OCI-LY7 (cell line): Measurements from ENCODE around the gene PNPLA1. TPM values are rescaled to one million over a fixed set of nuclear protein-coding genes. Genes with fewer than 3 reads are reported as not detected.
A peak's percentile ranks its signal among the peaks of the same experiment; 100 is the strongest.

ENCODE experiments used
- Bru-seq: library from RNA; stranded (reverse); fragments of 400-500 nt; gene quantifications from one replicate; lab custom pipeline; 2021; lab: Mats Ljungman, UMichigan
- BruChase-seq, 2 experiments: library from RNA; stranded (reverse); fragments of 400-500 nt; gene quantifications; one replicate each; lab custom pipeline; 2021; lab: Mats Ljungman, UMichigan
- BruUV-seq: library from RNA; stranded (reverse); fragments of 400-500 nt; replicated peaks from 2 replicates; lab custom pipeline; 2021; lab: Mats Ljungman, UMichigan
- CTCF ChIA-PET: fragments of 300-600 bp; sonication (Branson Sonifier 250); formaldehyde crosslinking; loops from one replicate; lab custom pipeline; 2022; ENCODE audit warnings: antibody characterized with exemption; ENCODE audit not compliant: unreplicated experiment; lab: Charles Lee
- POLR2A ChIA-PET: fragments of 300-600 bp; sonication (Branson Sonifier 250); formaldehyde crosslinking; loops from one replicate; lab custom pipeline; 2022; ENCODE audit warnings: antibody characterized with exemption; lab: Charles Lee
- DNase-seq: peaks from one replicate; pipeline ENCODE4 v3.0.0-alpha.2; 2015; ENCODE audit warnings: low spot score
- H2AFZ ChIP-seq: fragments of 200-600 bp; sonication (generic), shearing (Covaris generic); 2 replicates; pipeline ENCODE4 v1.6.1; 2014; ENCODE audit warnings: mild to moderate bottlenecking, antibody characterized with exemption, low read length, moderate library complexity
- H3K27ac ChIP-seq: fragments of 200-600 bp; sonication (generic); 2 replicates; pipeline ENCODE4 v1.5.1; 2014; ENCODE audit warnings: mixed run types, low read depth, mild to moderate bottlenecking, moderate library complexity, low read length, inconsistent platforms; ENCODE audit not compliant: poor library complexity, severe bottlenecking
- H3K36me3 ChIP-seq: fragments of 200-600 bp; sonication (generic); 2 replicates; pipeline ENCODE4 v1.6.1; 2014; ENCODE audit warnings: mild to moderate bottlenecking, antibody characterized with exemption, low read length, moderate library complexity, mixed read lengths; ENCODE audit not compliant: insufficient read depth
- H3K4me1 ChIP-seq: fragments of 200-600 bp; sonication (generic); 2 replicates; pipeline ENCODE4 v1.5.1; 2014; ENCODE audit warnings: mild to moderate bottlenecking, low read length; ENCODE audit not compliant: insufficient read depth, poor library complexity, severe bottlenecking
- H3K4me2 ChIP-seq: fragments of 200-600 bp; sonication (generic); 2 replicates; pipeline ENCODE4 v1.6.1; 2014; ENCODE audit warnings: mild to moderate bottlenecking, low read length
- H3K4me3 ChIP-seq: fragments of 200-600 bp; sonication (generic); 2 replicates; pipeline ENCODE4 v1.5.1; 2014; ENCODE audit warnings: mild to moderate bottlenecking, low read depth, low read length; ENCODE audit not compliant: poor library complexity, severe bottlenecking
- H3K79me2 ChIP-seq: fragments of 200-600 bp; sonication (generic); 2 replicates; pipeline ENCODE4 v1.6.1; 2016; ENCODE audit warnings: low read depth, mild to moderate bottlenecking, low read length, moderate library complexity, mixed read lengths; ENCODE audit not compliant: insufficient read depth
- H3K9me2 ChIP-seq: fragments of 200-600 bp; sonication (generic); 2 replicates; pipeline ENCODE4 v1.6.1; 2016; ENCODE audit warnings: mild to moderate bottlenecking, low read length, mixed read lengths; ENCODE audit not compliant: insufficient read depth
- H3K9me3 ChIP-seq: fragments of 200-600 bp; sonication (generic); 2 replicates; pipeline ENCODE4 v1.6.1; 2014; ENCODE audit warnings: mild to moderate bottlenecking, mixed run types, low read length, mixed read lengths
- H4K20me1 ChIP-seq: fragments of 200-600 bp; sonication (generic); 2 replicates; pipeline ENCODE4 v1.6.1; 2014; ENCODE audit warnings: mild to moderate bottlenecking, antibody characterized with exemption, low read length, moderate library complexity, mixed read lengths; ENCODE audit not compliant: insufficient read depth
- EZH2phosphoT487 ChIP-seq: fragments of 200-600 bp; sonication (generic); IDR thresholded peaks from 2 replicates; pipeline ENCODE4 v1.6.1; 2018; ENCODE audit warnings: low read depth, borderline replicate concordance, mild to moderate bottlenecking, mixed run types, antibody characterized with exemption, low read length, moderate library complexity, mixed read lengths
- intact Hi-C: fragments of 100-400 bp; cut with micrococcal nuclease; formaldehyde crosslinking; loops from one replicate; pipeline ENCODE4 v1.10.0; 2022; ENCODE audit not compliant: unreplicated experiment
- long read RNA-seq: library from polyadenylated mRNA; stranded (forward); transcript quantifications from one replicate; pipeline ENCODE4 v2.0.0, GENCODE V29; 2022
- total RNA-seq, 2 experiments: library from RNA; depleted of rRNA in 1 of 2; stranded (reverse); fragments of >200 nt in 1 of 2; shearing (Covaris generic) in 1 of 2; gene quantifications; 2 replicates each; pipeline ENCODE4 v1.2.3, GENCODE V29; 2014 to 2022
- TF ChIP-seq, protein P1 (sequence below): fragments of 200-600 bp; sonication (generic); conservative IDR thresholded peaks from 2 replicates; pipeline ENCODE4 v1.5.1; 2014; ENCODE audit warnings: mild to moderate bottlenecking, antibody characterized with exemption, low read length, moderate library complexity, mixed read lengths

PNPLA1 gene, protein sequence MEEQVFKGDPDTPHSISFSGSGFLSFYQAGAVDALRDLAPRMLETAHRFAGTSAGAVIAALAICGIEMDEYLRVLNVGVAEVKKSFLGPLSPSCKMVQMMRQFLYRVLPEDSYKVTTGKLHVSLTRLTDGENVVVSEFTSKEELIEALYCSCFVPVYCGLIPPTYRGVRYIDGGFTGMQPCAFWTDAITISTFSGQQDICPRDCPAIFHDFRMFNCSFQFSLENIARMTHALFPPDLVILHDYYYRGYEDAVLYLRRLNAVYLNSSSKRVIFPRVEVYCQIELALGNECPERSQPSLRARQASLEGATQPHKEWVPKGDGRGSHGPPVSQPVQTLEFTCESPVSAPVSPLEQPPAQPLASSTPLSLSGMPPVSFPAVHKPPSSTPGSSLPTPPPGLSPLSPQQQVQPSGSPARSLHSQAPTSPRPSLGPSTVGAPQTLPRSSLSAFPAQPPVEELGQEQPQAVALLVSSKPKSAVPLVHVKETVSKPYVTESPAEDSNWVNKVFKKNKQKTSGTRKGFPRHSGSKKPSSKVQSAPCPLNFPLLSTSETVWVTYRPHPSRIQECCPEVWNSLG
- total RNA-seq (2014; rRNA removed; shearing (Covaris generic)) (not detected in 2 replicates), total RNA-seq (2022) (not detected in 2 replicates), Bru-seq, nascent RNA (percentile 10 among the genes with signal in this experiment), BruChase-seq, experiment 1, labeled RNA remaining after a 6-hour chase (percentile 12 among the genes with signal in this experiment), BruChase-seq, experiment 2, labeled RNA remaining after a 2-hour chase (percentile 16 among the genes with signal in this experiment)
- long read RNA-seq: 0 reads

DNA sequence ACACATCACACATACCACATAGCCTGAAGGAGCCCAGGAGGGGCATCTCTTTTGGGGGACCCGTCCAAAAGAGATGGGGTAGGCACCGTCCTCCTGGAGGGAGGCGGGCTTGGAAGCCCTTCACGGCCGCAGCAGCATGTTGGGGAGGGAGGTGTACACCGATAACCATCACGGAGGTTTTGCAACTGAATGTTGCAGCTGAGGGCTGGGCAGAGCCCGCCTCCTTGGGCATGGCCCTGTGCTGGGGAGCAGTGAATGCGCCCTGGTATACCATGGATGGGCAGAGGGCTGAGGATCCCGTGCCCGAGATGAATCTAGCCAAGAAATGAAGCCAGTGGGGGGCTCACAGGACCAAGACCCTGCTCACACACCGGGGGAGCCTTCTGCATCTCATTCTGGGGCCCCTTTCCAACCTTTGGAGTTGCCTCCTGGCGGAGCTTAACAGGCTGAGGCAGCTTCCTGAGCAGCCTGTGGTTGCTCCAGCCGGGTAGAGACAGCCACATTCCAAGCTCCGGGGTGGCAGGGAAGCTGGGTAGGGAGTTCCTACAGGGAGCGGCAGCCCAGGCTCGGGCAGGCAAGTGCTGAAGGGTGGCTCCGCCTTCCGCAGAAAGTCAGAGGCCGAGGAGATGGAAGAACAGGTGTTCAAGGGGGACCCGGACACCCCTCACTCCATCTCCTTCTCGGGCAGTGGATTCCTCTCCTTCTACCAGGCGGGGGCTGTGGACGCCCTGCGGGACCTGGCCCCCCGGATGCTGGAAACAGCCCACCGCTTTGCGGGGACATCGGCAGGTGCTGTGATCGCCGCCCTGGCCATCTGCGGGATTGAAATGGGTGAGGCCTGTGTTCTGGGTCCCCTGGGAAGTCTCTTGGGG is at the start of gene PNPLA1:
TSS of gene PNPLA1 (plus strand) at position 227 of the 872 bp plus-strand sequence. CDS start at position 627, 400 bp downstream.
- Histone ChIP-seq H3K9me2 (no peaks in the 10 kb centered on the region), H3K27ac (no peak within 1 kb of the TSS), H4K20me1 (no peaks in the 10 kb centered on the region), H3K9me3 (no peaks in the 10 kb centered on the region), H3K79me2 (no peaks in the 10 kb centered on the region), H2AFZ (no peak within 1 kb of the TSS), H3K36me3 (no peaks in the 10 kb centered on the region), H3K4me3 (no peak within 1 kb of the TSS), H3K4me2 (no peak within 1 kb of the TSS), H3K4me1 (no peaks in the 10 kb centered on the region)
- CTCF ChIA-PET: no interaction called here
- BruUV-seq: no TSS peak
- TF ChIP-seq, protein P1, sequence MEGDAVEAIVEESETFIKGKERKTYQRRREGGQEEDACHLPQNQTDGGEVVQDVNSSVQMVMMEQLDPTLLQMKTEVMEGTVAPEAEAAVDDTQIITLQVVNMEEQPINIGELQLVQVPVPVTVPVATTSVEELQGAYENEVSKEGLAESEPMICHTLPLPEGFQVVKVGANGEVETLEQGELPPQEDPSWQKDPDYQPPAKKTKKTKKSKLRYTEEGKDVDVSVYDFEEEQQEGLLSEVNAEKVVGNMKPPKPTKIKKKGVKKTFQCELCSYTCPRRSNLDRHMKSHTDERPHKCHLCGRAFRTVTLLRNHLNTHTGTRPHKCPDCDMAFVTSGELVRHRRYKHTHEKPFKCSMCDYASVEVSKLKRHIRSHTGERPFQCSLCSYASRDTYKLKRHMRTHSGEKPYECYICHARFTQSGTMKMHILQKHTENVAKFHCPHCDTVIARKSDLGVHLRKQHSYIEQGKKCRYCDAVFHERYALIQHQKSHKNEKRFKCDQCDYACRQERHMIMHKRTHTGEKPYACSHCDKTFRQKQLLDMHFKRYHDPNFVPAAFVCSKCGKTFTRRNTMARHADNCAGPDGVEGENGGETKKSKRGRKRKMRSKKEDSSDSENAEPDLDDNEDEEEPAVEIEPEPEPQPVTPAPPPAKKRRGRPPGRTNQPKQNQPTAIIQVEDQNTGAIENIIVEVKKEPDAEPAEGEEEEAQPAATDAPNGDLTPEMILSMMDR: no peak
- no peak for TF ChIP-seq EZH2phosphoT487
- DNase-seq: no peak
- intact Hi-C loops: no loop called here
- POLR2A ChIA-PET: no interaction called here

DNA sequence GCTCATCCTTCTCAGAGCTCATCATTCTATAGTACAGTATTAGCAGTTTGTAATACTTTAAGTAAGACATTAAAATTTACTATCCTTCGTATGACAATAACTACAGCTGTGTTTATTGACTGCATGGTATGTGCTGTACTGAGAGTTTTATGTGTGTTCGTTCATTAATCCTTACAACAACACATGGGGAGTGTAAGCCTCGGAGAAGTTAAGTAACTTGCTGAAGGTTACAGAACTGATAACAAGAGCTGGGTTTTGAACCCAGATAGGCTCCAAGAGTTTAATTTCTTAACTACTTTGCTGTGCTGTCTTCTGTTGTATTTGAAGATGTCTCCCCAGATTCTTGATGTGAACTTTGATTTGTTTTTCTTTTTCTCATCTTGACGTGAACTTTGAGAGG is 49.6 kb upstream of the PNPLA1 start:
- no peak overlapping the region for H3K4me2 ChIP-seq
- no peaks in the 10 kb centered on the region for H3K9me2 ChIP-seq
- no peak overlapping the region for H2AFZ ChIP-seq
- BruUV-seq: no TSS peak
- ChIA-PET POLR2A (interaction anchor here (1.0 kb wide), 1 partner anchor 17 kb away, joined by 3 read pairs; no protein-coding TSS in a partner anchor), CTCF (no interaction called here)
- TF ChIP-seq EZH2phosphoT487: no peak
- TF ChIP-seq, protein P1: no peak
- no peak overlapping the region for H3K27ac ChIP-seq
- no peaks in the 10 kb centered on the region for H4K20me1 ChIP-seq
- no peaks in the 10 kb centered on the region for H3K9me3 ChIP-seq
- H3K4me3 ChIP-seq: no peak overlapping the region
- H3K36me3 ChIP-seq: peaks cover 40% of the 10 kb centered on the region
- intact Hi-C loops: no loop called here
- no peaks in the 10 kb centered on the region for H3K4me1 ChIP-seq
- no peak for DNase-seq
- no peaks in the 10 kb centered on the region for H3K79me2 ChIP-seq
